ENCODE results near the gene CDC23.

The CDC23 gene

DNA sequence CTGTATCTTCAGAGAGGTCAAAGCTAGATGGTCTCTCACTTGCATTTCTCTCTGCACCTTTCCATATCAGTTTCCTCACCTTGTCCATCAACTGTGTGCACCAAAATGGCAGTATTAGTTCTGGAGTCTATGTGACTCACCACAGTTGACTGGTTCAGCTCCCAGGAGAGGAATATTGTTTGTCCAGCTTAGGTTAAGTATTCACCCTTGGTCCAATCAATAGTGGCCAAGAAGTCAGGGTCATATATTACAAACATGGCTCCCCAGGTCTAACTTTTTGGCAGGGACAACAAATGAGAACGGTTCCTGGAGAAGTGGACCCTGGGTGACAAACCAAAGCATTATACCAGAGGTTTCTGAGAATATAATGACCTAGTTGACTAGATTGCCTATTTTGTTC is 24.9 kb upstream of the CDC23 start:
- ChIA-PET POLR2A (interaction anchor here (1.5 kb wide), 1 partner anchor 25 kb away, joined by 5 read pairs; the partner anchor contains the start of gene CDC23), CTCF (no interaction called here)
- no peak for DNase-seq (ENCODE audit: extremely low spot score)
- TF ChIP-seq SP1 (IDR thresholded peaks at IDR 0.05) (no peak), LEF1 (IDR thresholded peaks at IDR 0.05; ENCODE audit: borderline replicate concordance) (no peak), TARDBP (IDR thresholded peaks at IDR 0.05) (no peak), BHLHE40 (IDR thresholded peaks at IDR 0.05; ENCODE audit: borderline replicate concordance) (no peak), HDGF (IDR thresholded peaks at IDR 0.05; ENCODE audit: borderline replicate concordance) (no peak), FOXA1 (IDR thresholded peaks at IDR 0.05) (no peak), ARNT (IDR thresholded peaks at IDR 0.05) (no peak), FOXK2 (IDR thresholded peaks at IDR 0.05) (no peak), L3MBTL2 (conservative IDR thresholded peaks at IDR 0.05) (no peak), ELF4 (IDR thresholded peaks at IDR 0.05) (no peak), CTBP1 (IDR thresholded peaks at IDR 0.05; ENCODE audit: borderline replicate concordance) (no peak), NFRKB (IDR thresholded peaks at IDR 0.05) (no peak), SUZ12 (IDR thresholded peaks at IDR 0.05) (no peak), ZNF384 (IDR thresholded peaks at IDR 0.05) (no peak), FOXM1 (IDR thresholded peaks at IDR 0.05; ENCODE audit: borderline replicate concordance) (no peak)
- TF ChIP-seq, protein P1, sequence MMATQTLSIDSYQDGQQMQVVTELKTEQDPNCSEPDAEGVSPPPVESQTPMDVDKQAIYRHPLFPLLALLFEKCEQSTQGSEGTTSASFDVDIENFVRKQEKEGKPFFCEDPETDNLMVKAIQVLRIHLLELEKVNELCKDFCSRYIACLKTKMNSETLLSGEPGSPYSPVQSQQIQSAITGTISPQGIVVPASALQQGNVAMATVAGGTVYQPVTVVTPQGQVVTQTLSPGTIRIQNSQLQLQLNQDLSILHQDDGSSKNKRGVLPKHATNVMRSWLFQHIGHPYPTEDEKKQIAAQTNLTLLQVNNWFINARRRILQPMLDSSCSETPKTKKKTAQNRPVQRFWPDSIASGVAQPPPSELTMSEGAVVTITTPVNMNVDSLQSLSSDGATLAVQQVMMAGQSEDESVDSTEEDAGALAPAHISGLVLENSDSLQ (IDR thresholded peaks at IDR 0.05), result no peak

DNA sequence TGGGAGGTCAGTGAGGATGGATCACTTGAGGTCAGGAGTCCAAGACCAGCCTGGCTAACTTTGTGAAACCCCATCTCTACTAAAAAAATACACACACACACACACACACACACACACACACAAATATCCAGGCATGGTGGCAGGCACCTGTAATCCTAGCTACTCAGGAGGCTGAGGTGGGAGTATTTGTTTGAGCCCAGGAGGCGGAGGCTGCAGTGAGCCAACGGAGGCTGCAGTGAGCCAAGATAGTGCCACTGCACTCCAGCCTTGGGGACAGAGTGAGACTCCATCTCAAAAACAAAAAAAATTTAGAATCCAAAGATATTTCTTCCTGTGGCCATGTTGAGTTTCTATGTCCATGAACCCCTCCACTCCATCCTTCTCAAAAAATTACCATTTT is 21.5 kb upstream of the CDC23 start:
- CTCF ChIA-PET, result interaction anchor here (1.4 kb wide), 1 partner anchor 118 kb away, joined by 3 read pairs; the partner anchor contains the start of gene KDM3B
- POLR2A ChIA-PET, result interaction anchor here (1.2 to 1.5 kb wide), 2 partner anchors 22 to 97 kb away, joined by 3 to 7 read pairs; partner anchors contain the start of genes CDC23 and CDC25C
- TF ChIP-seq ZNF384 (IDR thresholded peaks at IDR 0.05), result no peak
- TF ChIP-seq, protein P1 (IDR thresholded peaks at IDR 0.05), result no peak
- TF ChIP-seq TARDBP (IDR thresholded peaks at IDR 0.05), result no peak
- no peak for TF ChIP-seq LEF1 (IDR thresholded peaks at IDR 0.05; ENCODE audit: borderline replicate concordance)
- DNase-seq (ENCODE audit: extremely low spot score), result no peak

DNA sequence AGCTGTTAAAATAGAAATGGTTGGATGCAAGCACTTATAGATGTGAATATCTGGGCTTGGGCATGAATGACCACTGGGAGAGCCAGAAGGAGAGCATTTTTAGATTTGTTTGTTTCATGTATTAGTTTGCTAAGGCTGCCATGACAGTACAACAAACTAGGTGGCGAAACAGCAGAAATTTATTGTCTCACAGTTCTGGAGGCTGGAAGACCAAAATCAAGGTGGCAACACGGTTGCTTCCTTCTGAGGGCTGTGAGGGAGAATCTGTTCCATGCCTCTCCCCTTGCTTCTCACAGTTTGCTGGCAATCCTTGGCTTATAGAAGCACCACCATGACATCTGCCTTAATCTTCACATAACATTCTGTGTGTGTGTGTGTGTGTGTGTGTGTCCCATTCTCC is 20.2 kb upstream of the CDC23 start:
- ChIA-PET POLR2A (interaction anchor here (0.6 to 1.8 kb wide), 2 partner anchors 20 to 42 kb away, joined by 3 to 7 read pairs; partner anchors contain the start of gene CDC23), CTCF (interaction anchor here (1.1 to 2.6 kb wide), 3 partner anchors 10 to 119 kb away, joined by 3 to 8 read pairs (median 3); partner anchors contain the start of gene KDM3B)
- DNase-seq (ENCODE audit: extremely low spot score), result no peak
- TF ChIP-seq NFRKB (IDR thresholded peaks at IDR 0.05), result no peak
- TF ChIP-seq FOXA1 (IDR thresholded peaks at IDR 0.05), result no peak
- no peak for TF ChIP-seq BHLHE40 (IDR thresholded peaks at IDR 0.05; ENCODE audit: borderline replicate concordance)
- TF ChIP-seq, protein P1 (IDR thresholded peaks at IDR 0.05), result no peak
- no peak for TF ChIP-seq LEF1 (IDR thresholded peaks at IDR 0.05; ENCODE audit: borderline replicate concordance)
- no peak for TF ChIP-seq FOXK2 (IDR thresholded peaks at IDR 0.05)
- TF ChIP-seq FOXM1 (IDR thresholded peaks at IDR 0.05; ENCODE audit: borderline replicate concordance), result no peak
- no peak for TF ChIP-seq TARDBP (IDR thresholded peaks at IDR 0.05)
- TF ChIP-seq HDGF (IDR thresholded peaks at IDR 0.05; ENCODE audit: borderline replicate concordance), result no peak
- TF ChIP-seq ELF4 (IDR thresholded peaks at IDR 0.05), result no peak
- TF ChIP-seq L3MBTL2 (conservative IDR thresholded peaks at IDR 0.05), result no peak
- TF ChIP-seq SP1 (IDR thresholded peaks at IDR 0.05), result no peak
- TF ChIP-seq ARNT (IDR thresholded peaks at IDR 0.05), result no peak

DNA sequence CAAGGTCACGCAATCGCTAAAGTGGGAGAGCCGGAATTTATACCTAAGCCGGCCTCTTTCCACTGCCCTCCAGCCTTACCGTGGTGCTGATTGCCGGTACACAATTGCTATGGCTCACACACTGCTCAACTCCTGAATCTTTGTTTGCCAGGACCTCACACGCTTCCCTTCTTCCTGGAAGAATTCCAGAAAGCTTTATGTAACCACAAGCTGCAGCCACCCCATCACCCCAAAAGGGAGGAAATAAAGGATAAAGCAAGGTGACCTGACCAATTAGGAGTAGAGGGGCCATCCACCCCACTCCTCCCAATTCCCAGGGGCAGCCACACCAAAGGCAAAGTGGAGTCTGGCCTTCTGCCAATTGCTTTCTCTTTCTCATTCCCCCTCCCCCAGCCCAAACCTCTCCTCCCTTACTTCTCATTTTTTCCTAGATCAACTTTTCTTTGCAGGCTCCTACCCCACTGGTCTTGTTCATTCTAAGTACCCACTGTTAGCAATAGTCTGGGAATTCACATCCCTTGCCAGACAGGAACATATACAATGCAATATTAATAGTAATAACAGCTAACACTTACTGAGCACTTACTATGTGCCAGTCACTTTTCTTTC is 18.0 kb upstream of the CDC23 start:
- ChIA-PET CTCF (interaction anchor here (0.7 to 2.6 kb wide), 4 partner anchors 8 to 122 kb away, joined by 3 to 8 read pairs (median 4); partner anchors contain the start of gene KDM3B), POLR2A (interaction anchor here (1.1 to 2.2 kb wide), 3 partner anchors 17 to 100 kb away, joined by 3 to 16 read pairs (median 11); partner anchors contain the start of genes CDC23 and CDC25C)
- no peak for TF ChIP-seq L3MBTL2 (conservative IDR thresholded peaks at IDR 0.05)
- TF ChIP-seq, protein P1 (IDR thresholded peaks at IDR 0.05), result no peak
- no peak for TF ChIP-seq ARNT (IDR thresholded peaks at IDR 0.05)
- no peak for TF ChIP-seq LEF1 (IDR thresholded peaks at IDR 0.05; ENCODE audit: borderline replicate concordance)
- TF ChIP-seq ZNF384 (IDR thresholded peaks at IDR 0.05), result no peak
- TF ChIP-seq ELF4 (IDR thresholded peaks at IDR 0.05), result no peak
- no peak for TF ChIP-seq SUZ12 (IDR thresholded peaks at IDR 0.05)
- TF ChIP-seq FOXK2 (IDR thresholded peaks at IDR 0.05), result no peak
- TF ChIP-seq FOXA1 (IDR thresholded peaks at IDR 0.05), result no peak
- no peak for TF ChIP-seq FOXM1 (IDR thresholded peaks at IDR 0.05; ENCODE audit: borderline replicate concordance)
- no peak for TF ChIP-seq SP1 (IDR thresholded peaks at IDR 0.05)
- no peak for TF ChIP-seq HDGF (IDR thresholded peaks at IDR 0.05; ENCODE audit: borderline replicate concordance)
- no peak for TF ChIP-seq TARDBP (IDR thresholded peaks at IDR 0.05)
- TF ChIP-seq CTBP1 (IDR thresholded peaks at IDR 0.05; ENCODE audit: borderline replicate concordance), result no peak
- TF ChIP-seq BHLHE40 (IDR thresholded peaks at IDR 0.05; ENCODE audit: borderline replicate concordance), result no peak
- no peak for TF ChIP-seq NFRKB (IDR thresholded peaks at IDR 0.05)
- DNase-seq (ENCODE audit: extremely low spot score), result no peak

DNA sequence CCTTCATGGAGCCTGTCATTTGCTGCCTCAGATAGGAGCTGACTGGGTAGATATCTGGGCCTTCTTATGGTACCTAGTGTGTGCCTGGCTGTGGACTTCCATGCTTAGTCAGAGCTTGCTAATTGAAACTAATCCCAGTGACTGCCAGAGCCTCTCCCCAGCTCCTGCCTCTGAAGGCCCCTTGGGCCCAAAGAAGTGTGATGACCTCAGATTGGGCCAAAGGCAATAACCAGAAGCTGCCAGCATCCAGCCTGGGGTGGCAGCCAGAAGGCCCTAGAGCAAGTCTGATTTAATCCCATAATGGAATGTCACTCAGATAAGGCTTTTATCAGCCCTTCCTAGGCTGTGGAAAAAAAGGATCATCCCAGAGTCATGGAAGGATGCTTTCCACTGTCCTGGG is 17.1 kb upstream of the CDC23 start:
- TF ChIP-seq SUZ12 (IDR thresholded peaks at IDR 0.05) (no peak), CTBP1 (IDR thresholded peaks at IDR 0.05; ENCODE audit: borderline replicate concordance) (no peak), FOXK2 (IDR thresholded peaks at IDR 0.05) (no peak), SP1 (IDR thresholded peaks at IDR 0.05) (no peak), LEF1 (IDR thresholded peaks at IDR 0.05; ENCODE audit: borderline replicate concordance) (no peak), HDGF (IDR thresholded peaks at IDR 0.05; ENCODE audit: borderline replicate concordance) (no peak), NFRKB (IDR thresholded peaks at IDR 0.05) (no peak), FOXM1 (IDR thresholded peaks at IDR 0.05; ENCODE audit: borderline replicate concordance) (no peak), BHLHE40 (IDR thresholded peaks at IDR 0.05; ENCODE audit: borderline replicate concordance) (no peak), ARNT (IDR thresholded peaks at IDR 0.05) (no peak), ELF4 (IDR thresholded peaks at IDR 0.05) (no peak)
- TF ChIP-seq, protein P1 (IDR thresholded peaks at IDR 0.05), result no peak
- ChIA-PET POLR2A (interaction anchor here (0.9 to 2.2 kb wide), 2 partner anchors 17 to 101 kb away, joined by 5 to 16 read pairs; partner anchors contain the start of genes CDC23 and CDC25C), CTCF (interaction anchor here (0.6 to 1.8 kb wide), 4 partner anchors 14 to 511 kb away, joined by 3 to 6 read pairs (median 4); partner anchors contain the start of gene KDM3B)
- no peak for DNase-seq (ENCODE audit: extremely low spot score)
